ENCODE measurements around the gene AKT2.

Gene AKT2

GRCh38 chr19:40242480-40242879 is 42.7 kb downstream of the AKT2 start:
- no peak overlapping the region for H3K4me3 ChIP-seq (replicated peaks in 1 of 2; ENCODE audit: low read depth in 2 of 2, low read length in 2 of 2)
- TF ChIP-seq CTCF (IDR thresholded peaks at IDR 0.05; ENCODE audit: low read depth, low read length), result no peak
- DNase-seq (ENCODE audit: low read depth in 2 of 2), result no peak

GRCh38 chr19:40241809-40242384 is 43.2 kb downstream of the AKT2 start:
- H3K4me3 ChIP-seq (replicated peaks in 1 of 2; ENCODE audit: low read depth in 2 of 2, low read length in 2 of 2), result no peak overlapping the region
- no peak for TF ChIP-seq CTCF (IDR thresholded peaks at IDR 0.05; ENCODE audit: low read depth, low read length)
- DNase-seq (ENCODE audit: low read depth in 2 of 2), result peak; percentile 65 to 94

DNA sequence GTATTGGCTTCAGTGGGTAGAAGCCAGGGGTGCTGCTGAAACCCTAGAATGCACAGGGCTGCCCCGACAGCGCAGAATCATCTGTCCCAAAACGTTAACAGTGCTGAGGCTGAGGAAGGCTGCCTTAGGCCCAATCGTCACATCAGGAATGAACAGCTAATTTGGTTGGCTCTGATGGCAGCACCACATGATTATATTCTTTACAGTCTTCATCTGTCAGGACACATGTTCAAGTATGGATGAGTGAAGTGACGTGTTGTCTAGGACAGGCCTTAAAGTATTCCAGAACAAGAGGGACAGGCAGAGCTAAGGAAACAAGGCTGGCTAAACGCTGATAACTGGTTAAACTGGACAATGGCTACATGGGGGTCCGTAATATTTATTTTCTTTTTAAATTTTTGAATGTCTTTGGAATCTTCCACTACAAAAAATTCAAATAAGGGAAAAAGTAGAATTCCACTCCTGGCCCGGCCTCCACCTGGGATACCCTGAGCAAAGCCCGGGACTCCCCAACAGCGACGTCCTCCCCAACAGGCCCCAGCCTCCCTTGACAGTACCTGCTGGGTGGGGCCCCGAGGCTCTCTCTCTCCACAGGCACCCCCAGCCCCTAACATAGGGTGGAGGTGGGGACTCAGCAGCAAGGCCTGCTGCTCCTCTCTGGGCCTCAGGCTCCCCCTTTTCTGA is 43.9 kb downstream of the AKT2 start:
- no peak for TF ChIP-seq CTCF (IDR thresholded peaks at IDR 0.05; ENCODE audit: low read depth, low read length)
- no peak overlapping the region for H3K4me3 ChIP-seq (replicated peaks in 1 of 2; ENCODE audit: low read depth in 2 of 2, low read length in 2 of 2)
- no peak for DNase-seq (ENCODE audit: low read depth in 2 of 2)

DNA sequence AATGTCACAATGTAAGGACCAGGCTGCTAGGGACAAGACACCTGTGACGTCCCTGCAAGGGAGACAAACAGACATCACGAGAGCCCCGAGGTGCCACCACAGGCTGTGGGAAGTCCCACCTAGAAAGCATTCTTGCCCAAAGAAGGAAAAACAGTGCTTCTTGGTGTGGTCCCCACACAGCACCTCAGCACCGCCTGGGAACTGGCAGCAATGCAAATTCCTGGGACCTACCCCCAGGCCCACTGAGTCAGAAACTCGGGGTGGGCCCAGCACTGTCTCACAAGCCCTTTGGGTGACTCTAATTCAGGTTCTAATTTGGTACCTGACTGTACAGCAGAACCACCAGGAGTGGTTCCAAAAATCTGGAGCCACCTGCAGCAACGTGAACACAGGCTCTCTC is 44.8 kb downstream of the AKT2 start:
- DNase-seq (ENCODE audit: low read depth in 2 of 2), result no peak
- TF ChIP-seq CTCF (IDR thresholded peaks at IDR 0.05; ENCODE audit: low read depth, low read length), result no peak
- H3K4me3 ChIP-seq (replicated peaks in 1 of 2; ENCODE audit: low read depth in 2 of 2, low read length in 2 of 2), result no peak overlapping the region

DNA sequence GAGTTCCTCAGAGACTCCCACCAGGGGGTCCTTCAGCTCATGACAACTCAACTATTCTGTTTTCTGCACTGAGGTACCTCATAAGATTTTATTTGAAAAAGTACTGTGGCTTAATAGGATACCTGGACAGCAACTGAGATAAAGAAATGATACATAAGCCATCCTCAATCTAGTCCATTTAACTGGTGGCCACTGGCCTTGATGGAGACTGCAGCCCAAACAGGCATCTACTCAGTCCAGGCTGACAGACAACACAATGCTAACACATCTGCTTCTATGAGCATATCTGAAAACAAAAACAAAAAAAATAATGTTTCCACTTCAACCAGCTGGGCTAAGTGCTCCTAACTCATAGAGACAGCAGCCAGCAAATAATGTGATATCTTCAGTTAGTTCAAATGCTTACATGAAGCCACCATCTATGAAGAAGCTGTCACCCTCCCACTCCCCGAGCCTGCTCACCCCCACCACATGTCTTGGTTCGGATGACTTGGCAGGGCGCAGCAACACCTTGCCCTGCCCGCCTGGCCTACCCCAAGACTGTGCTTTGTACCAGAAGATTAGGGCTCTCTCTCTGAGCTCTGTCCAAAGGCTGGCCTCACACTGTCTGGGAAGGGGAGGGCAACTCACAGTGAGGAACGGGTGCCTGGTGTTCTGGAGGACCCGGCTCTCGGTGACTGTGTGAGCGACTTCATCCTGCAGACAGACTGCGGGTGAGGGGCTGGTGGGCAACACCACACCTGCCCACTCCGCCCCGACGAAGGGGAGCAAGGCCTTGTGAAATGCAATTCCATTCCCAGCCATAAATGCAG is 45.5 kb downstream of the AKT2 start:
- H3K4me3 ChIP-seq (replicated peaks in 1 of 2; ENCODE audit: low read depth in 2 of 2, low read length in 2 of 2), result no peak overlapping the region
- no peak for TF ChIP-seq CTCF (IDR thresholded peaks at IDR 0.05; ENCODE audit: low read depth, low read length)
- no peak for DNase-seq (ENCODE audit: low read depth in 2 of 2)

- no peak overlapping the region for H3K4me3 ChIP-seq (replicated peaks in 1 of 2; ENCODE audit: low read depth in 2 of 2, low read length in 2 of 2)
- no peak for TF ChIP-seq CTCF (IDR thresholded peaks at IDR 0.05; ENCODE audit: low read depth, low read length)
- DNase-seq (ENCODE audit: low read depth in 2 of 2), result no peak
These were observed 46.4 kb downstream of the AKT2 start for GRCh38 chr19:40238775-40239174.
